Ascending aorta (tissue), 2 donors: ENCODE results near the gene TRAPPC10. TPM values are rescaled to one million over a fixed set of nuclear protein-coding genes. Genes with fewer than 3 reads are reported as not detected.
A peak's percentile ranks its signal among the peaks of the same experiment; 100 is the strongest.

Source experiments
- DNase-seq, 2 donors: peaks; one replicate each; pipeline ENCODE4 v3.0.0-alpha.2; 2019; ENCODE audit warnings: low spot score in 2 of 2
- H3K27ac ChIP-seq, 2 donors: fragments of 200-600 bp; sonication (generic); one replicate each; pipeline ENCODE4 v1.5.1; 2016 to 2017; ENCODE audit warnings: mild to moderate bottlenecking in 1 of 2
- H3K27me3 ChIP-seq: fragments of 200-600 bp; sonication (generic); one replicate; pipeline ENCODE4 v1.5.1; 2017
- H3K36me3 ChIP-seq, 2 donors: fragments of 200-600 bp; sonication (generic); one replicate each; pipeline ENCODE4 v1.5.1; 2016
- H3K4me1 ChIP-seq, 2 donors: fragments of 200-600 bp; sonication (generic); one replicate each; pipeline ENCODE4 v1.5.1; 2016 to 2017; ENCODE audit warnings: mild to moderate bottlenecking in 1 of 2
- H3K4me3 ChIP-seq, 2 donors: fragments of 200-600 bp; sonication (generic); one replicate each; pipeline ENCODE4 v1.5.1; 2016 to 2017; ENCODE audit warnings: mild to moderate bottlenecking in 1 of 2
- H3K9me3 ChIP-seq, 2 donors: fragments of 200-600 bp; sonication (generic); one replicate each; pipeline ENCODE4 v1.5.1; 2016
- intact Hi-C: fragments of 100-400 bp; cut with DNase I; formaldehyde crosslinking; loops from one replicate; pipeline ENCODE4 v1.15.1; 2023
- total RNA-seq: library from RNA; depleted of rRNA; stranded (reverse); fragments of >200 nt; gene quantifications from one replicate; pipeline ENCODE4 v1.1.0, GENCODE V29; 2016
- TF ChIP-seq, protein P1 (sequence below), 3 experiments: fragments of 200-600 bp in 2 of 3; fragments of 450-650 bp in 1 of 3; sonication (generic) in 2 of 3; IDR thresholded peaks; one replicate each; pipeline ENCODE4 v1.5.1; 2016 to 2019; ENCODE audit warnings: antibody characterized with exemption in 3 of 3, mild to moderate bottlenecking in 1 of 3, moderate library complexity in 1 of 3

TRAPPC10 gene
- total RNA-seq, 1 donor from 2014 or later: 7.9 TPM

DNA sequence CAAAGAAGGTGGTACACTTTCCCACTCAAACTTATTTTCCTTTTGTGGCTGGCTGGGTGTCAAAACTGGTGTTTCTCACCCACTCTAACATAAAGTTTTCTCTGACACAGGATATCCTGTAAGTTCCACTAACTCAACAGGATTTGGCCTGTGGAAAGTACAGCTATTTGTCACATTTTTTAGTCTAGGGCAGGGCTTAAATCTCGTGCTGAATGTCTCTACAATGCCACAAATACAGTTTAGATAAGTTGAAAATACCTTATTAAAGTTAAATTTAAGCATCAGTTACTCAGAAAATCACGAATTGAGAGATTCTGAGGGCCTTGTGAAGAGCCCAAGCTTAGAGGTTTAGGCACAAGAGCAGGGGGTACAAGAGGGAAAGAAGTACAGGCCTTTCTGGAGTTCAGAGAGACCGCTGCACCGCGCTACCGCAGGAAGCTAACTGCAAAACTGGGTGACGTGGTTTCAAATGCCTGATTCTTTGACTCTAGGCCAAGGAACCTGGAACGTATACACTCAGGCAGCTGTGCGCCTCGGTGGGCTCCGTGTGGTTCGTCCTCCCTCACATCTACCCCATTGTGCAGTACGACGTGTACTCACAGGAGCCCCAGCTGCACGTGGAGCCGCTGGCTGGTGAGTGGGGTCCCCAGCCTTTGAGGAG lies 71.7 kb downstream of the TRAPPC10 start:
- Histone ChIP-seq H3K9me3 (no peaks in the 10 kb centered on the region), H3K4me3 (no peak overlapping the region), H3K36me3 (peaks cover 52 to 82% of the 10 kb centered on the region in 2 donors), H3K27me3 (no peaks in the 10 kb centered on the region), H3K4me1 (no peaks in the 10 kb centered on the region), H3K27ac (no peak overlapping the region)
- TF ChIP-seq, protein P1, sequence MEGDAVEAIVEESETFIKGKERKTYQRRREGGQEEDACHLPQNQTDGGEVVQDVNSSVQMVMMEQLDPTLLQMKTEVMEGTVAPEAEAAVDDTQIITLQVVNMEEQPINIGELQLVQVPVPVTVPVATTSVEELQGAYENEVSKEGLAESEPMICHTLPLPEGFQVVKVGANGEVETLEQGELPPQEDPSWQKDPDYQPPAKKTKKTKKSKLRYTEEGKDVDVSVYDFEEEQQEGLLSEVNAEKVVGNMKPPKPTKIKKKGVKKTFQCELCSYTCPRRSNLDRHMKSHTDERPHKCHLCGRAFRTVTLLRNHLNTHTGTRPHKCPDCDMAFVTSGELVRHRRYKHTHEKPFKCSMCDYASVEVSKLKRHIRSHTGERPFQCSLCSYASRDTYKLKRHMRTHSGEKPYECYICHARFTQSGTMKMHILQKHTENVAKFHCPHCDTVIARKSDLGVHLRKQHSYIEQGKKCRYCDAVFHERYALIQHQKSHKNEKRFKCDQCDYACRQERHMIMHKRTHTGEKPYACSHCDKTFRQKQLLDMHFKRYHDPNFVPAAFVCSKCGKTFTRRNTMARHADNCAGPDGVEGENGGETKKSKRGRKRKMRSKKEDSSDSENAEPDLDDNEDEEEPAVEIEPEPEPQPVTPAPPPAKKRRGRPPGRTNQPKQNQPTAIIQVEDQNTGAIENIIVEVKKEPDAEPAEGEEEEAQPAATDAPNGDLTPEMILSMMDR (IDR thresholded peaks at IDR 0.05): no peak
- peak in 1 of 2 donors; percentile 62 for DNase-seq
- intact Hi-C loops: no loop called here

DNA sequence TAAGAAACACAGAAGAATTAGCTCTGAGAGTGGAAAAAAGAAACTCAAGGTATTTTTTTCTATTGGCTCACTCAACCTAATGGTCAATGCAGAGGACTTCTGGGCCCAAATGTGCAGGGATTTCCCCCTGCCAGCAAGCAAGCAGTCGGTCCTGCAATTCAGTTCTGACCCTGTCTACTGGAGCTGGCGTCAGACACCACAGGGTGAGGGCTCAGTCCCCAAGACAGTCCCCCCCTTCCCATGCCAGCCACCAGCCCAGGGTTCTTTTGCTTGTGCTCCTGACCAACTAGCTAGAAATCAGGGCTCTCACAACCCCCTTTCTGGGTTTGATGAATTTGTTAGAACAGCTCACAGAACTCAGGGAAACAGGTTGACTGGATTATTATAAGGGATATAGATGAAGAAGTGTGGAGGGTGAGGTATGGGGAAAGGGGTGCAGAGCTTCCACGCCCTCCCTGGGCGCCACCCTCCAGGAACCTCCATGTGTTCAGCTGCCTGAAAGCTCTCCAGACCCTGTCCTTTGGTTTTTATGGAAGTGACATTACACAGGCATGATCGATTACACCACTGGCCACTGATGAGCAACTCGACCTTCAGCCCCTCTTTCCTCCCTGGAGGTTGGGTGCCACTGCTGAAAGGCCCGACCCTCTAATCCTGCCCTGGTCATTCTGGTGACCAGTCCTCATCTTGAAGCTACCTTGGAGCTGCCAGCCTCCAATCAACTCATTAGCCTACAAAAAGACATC lies 72.6 kb downstream of the TRAPPC10 start:
- peaks cover 61 to 85% of the 10 kb centered on the region in 2 donors for H3K36me3 ChIP-seq
- no peaks in the 10 kb centered on the region for H3K27me3 ChIP-seq
- no peak overlapping the region for H3K4me3 ChIP-seq
- H3K4me1 ChIP-seq: no peaks in the 10 kb centered on the region
- DNase-seq: peak in 1 of 2 donors; percentile 35
- H3K9me3 ChIP-seq: no peaks in the 10 kb centered on the region
- TF ChIP-seq, protein P1 (IDR thresholded peaks at IDR 0.05): no peak
- peak overlapping the region in 1 of 2 donors; percentile 38 for H3K27ac ChIP-seq
- intact Hi-C loops: no loop called here

DNA sequence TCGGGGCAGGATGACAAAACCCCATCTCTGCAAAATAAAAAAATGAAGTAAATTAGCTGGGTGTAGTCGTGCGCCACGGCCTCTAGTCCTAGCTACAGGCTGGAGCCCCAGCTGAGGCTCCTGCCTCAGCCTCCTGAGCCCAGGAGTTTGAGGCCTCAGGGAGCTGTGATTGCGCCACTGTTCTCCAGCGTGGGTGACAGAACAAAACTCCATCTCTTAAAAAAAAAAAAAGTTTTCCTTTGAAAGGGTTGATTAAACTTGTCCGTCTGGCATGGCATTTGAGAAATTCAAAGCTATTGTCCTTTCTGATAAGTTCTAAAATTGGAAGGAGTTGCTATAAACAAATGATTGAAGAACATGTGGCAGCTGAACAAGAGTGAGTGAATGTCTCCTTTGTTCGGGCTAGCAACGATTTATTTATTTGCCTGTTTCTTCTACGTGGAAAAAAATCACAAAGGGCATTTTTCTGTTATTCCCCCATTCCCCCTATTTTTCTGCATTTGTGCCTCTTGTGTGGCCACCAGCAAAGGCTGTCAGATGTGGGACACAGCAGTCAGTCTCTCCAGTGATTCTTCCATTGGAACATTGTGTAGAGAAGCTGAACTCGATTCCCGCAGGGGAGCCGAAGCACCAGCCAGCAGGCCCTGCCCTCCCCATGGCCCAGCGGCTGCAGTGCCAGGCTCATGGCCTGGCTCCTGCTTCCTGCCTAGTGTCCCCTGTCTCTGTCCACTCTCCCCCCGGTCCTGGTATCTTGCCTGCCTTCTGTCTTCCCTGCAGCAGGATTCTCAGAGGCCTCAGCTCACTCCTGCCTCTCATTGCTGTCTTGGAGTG lies 73.6 kb downstream of the TRAPPC10 start:
- H3K36me3 ChIP-seq: peaks cover 63 to 85% of the 10 kb centered on the region in 2 donors
- intact Hi-C loops: no loop called here
- H3K27ac ChIP-seq: peak overlapping the region in 1 of 2 donors; percentile 38
- no peak overlapping the region for H3K4me3 ChIP-seq
- no peaks in the 10 kb centered on the region for H3K27me3 ChIP-seq
- H3K9me3 ChIP-seq: no peaks in the 10 kb centered on the region
- H3K4me1 ChIP-seq: no peaks in the 10 kb centered on the region
- TF ChIP-seq, protein P1 (IDR thresholded peaks at IDR 0.05): no peak
- peak in 1 of 2 donors; percentile 44 for DNase-seq

DNA sequence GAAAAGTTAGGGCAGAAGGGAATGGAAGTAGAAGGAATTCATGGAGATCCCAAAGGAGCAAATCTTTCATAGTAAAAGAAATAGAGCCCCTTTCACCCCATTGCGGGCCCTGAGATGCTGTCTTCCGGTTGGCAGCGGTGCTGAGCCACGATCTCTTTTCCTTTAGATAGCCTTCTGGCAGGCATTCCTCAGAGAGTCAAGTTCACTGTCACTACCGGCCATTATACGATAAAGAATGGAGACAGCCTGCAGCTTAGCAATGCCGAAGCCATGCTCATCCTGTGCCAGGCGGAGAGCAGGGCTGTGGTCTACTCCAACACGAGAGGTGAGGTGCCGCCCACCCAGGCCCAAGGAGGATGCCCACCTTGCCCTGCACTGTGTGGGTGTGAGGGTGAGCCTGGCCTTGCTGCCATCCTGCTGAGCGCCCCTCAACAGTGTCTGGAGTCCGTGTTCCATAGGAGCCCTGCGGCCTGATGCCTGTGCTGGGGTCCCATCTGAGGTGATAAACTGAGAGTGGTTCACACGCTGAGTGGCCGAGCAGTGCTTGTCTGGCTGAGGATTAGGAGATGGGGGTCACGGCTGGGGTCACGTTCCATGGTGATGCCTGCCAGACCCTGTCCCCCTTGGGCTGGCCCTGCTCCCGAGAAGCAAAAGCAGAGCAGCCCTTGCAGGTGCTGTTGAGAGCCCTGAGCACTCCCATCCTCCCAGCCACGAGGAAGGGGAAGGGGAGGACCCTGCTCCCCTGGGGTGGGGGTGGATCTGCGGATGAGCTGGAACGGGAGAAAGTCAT lies 74.7 kb downstream of the TRAPPC10 start:
- H3K9me3 ChIP-seq: no peaks in the 10 kb centered on the region
- H3K27me3 ChIP-seq: no peaks in the 10 kb centered on the region
- H3K27ac ChIP-seq: no peak overlapping the region
- DNase-seq: peak in 1 of 2 donors; percentile 57
- H3K4me3 ChIP-seq: no peak overlapping the region
- H3K36me3 ChIP-seq: peaks cover 66 to 82% of the 10 kb centered on the region in 2 donors
- no peaks in the 10 kb centered on the region for H3K4me1 ChIP-seq
- TF ChIP-seq, protein P1 (IDR thresholded peaks at IDR 0.05): no peak
- intact Hi-C loops: no loop called here
